Brain pericyte (primary cell): ENCODE measurements around the gene RNASE8.

ENCODE experiments used
- DNase-seq: peaks from one replicate; pipeline ENCODE4 v3.0.0-alpha.2; 2012; ENCODE audit warnings: low read depth, low spot score

The RNASE8 gene

DNA sequence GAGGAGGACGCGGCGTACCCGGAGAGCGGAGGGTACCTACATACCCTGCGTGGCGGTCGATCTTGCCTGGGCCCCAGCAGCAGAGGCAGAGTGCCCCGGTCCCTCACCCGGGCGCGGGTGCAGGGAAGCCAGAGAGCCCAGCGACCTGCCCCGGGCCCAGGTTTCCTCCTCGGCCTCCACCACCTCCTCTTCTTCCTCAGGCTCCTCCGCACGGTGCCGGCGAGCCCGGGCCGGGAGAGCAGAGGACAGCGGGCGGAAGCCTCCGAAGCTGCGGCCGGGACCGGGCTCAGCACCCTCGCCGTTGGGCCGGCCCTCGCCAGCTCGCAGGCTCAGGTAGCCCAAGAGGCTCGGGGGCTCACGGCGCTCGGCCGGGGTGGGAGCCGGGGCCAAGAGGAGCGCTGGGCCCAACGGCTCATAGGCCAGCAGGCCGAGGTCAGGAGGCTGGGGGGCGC, 34.2 kb downstream of the RNASE8 start:
- DNase-seq = no peak

DNA sequence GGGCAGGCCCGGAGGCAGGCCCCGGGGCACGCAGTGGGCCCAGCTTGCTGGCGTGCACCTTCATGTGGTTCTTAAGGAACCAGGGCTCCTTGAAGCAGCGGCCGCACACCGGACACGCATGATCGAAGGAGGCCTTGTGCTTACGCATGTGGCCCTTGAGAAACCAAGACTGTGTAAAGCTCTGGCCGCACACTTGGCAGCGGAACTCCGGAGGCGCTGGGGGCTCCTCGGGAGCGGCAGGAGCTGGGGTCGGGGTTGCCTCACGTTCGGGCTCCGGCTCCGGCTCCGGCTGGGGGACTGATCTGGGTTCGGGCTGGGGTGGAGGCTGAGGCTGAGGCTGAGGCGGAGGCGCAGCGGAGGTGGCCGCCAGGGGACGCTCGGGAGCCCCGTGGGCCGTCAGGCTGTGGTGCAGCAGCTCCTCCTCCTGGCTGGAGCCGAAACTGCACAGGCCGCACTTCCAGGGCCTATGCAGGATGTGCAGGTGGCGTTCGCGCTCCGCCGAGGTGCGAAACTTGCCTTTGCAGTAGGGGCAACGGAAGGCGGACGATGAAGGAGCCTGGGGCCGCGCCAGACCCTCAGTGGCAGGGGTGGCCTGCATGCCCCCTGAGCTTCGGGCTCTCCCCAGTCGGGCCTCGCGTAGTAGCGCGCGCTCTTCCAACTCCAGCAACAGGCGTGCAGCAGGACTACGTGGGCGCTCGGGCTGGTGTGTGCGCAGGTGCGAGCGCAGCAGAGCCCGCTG, 34.8 kb downstream of the RNASE8 start:
- DNase-seq = no peak

DNA sequence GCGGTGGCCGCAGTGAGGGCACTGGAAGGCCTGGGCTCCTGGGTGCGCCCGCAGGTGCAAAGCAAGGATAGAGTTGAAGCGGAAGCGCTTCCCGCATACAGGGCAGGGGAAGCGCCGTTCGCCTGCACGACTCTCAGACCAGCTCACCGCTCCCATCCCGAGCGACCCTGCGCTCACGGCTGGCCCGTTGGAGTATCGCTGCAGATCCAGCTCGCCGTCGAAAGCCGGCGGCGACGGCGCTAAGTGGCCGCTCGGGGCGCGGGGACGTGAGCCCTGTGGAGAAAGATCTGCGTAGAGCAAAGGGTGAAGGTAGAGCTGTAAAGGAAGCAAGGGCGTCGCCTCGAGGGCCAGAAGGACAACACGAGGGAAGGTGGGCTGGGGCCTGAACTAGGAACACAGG, 35.4 kb downstream of the RNASE8 start:
- no peak for DNase-seq

DNA sequence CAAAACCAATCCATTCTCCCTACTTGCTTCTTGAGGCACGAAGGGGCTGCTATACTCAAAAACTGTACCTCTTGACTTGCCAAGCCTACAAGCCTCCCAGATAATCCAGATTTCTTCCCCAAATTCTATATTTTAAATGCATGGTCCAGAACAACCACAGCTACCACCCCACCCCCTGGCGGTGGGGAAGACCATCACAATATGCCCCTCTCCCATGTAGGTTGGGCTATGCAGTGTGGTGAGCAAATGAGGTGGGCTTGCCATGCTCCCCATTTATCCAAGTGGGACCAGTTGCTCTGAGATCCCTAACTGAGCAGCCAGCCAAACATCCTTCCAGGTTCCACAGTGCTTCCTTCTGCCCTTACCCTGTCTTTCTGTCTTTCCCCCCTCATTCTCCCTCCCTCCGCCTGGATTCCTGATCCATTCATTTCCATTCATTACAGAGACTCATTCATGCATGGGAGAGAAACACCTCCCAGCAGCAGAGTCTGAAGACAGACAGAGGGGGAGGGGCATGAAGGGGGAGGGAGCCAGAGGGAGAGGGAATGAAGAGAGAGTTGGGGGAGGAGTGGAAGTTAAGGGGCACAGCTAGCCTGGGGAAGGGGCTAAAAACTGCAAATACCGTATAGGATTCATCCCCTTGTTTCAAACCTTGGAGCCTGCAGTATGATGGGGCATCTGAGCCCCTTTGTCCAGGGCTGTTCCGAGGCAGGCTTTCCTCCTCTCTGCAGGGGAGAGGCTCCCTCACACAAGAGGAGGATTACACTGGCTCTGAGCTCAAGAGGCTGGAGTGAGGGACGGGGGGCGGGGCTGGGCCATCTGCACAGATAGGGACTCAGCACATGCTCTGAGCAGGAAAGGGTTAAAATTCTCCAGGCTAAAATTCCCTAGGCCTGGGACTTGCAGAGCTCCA, 36.4 kb downstream of the RNASE8 start:
- DNase-seq = no peak

DNA sequence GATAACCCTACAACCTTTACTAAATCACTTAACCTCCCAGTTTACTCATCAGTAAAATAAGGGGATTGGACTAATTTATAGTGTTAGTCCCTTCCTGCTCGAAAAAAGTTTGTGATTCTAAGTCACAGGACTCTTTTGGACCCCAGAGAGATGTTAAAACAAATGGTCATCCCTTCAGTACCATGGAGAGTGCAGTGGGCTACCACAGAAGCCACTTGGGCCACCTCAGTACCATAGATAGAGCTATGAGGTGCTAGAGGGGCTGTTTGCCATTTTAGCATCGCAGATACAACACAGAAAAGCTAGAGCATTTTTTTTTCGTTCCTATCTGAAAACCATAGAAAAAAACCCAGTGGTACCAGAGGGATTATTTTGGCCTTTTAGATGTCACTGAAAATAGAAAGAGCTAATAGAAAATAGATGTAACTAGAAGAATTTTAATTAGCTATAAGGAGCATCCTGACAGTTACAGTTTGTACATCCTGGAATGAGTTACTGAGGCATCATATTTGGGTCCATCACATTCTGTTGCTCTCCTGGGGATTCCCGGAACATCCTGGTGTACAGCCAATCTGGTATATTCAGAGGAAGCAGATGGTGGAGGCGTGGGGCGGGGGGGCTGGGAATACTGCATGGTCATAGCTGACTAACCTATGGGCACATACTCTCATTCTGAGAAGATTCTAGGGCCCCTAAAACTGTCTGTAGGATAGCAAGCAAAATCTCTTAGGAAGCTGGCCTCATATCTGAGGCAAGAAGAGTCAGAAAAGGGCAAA, 38.0 kb downstream of the RNASE8 start:
- no peak for DNase-seq

DNA sequence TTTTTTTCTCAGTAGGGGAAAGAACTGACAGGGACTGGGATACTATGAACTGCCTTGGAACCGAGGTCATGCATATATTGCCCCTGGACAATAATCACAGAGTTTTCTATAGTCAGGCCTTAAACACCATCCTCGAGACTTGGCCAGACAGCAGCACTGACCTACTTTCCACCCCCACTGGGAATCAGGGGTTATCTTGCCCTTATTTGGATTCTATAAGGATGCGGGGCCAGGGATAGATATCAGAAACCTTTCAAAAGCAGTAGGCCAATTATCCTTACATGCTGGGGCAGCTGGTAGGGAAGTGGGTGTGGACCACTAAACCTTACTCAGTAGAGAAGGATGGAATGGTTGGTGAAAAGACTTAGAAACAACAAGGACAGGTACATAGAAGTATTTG, 38.8 kb downstream of the RNASE8 start:
- no peak for DNase-seq

DNA sequence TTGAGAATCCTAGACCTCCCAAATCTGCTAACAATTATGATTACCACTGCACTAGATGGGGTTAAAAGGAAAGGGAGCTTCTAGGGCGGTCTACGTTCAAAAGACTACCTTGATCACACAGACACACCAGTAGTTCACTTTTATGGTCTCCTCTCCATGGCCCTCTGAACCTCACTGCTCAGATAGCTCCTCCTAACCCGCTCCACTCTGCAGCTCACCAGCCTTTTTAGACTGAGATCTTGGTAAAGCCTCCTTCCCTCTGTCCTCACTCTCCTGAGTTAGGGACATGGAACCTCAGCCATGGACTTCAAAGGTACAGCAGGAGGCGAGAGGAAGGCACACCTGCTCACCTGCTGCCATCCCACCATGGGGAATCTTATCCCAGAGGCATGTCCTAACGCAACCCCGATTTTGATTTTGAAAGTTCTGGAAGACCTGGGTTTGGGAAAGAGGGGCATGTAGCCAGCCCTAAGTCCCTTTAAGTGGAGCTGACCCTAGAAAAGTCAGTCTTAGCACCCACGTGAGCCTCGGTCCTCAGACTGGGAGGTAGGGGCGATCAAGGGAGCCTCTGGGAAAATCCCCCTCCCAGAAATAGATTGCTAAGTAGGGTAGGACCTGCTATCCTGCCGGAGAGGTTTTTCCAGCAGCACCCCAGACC, 39.5 kb downstream of the RNASE8 start:
- DNase-seq = no peak

DNA sequence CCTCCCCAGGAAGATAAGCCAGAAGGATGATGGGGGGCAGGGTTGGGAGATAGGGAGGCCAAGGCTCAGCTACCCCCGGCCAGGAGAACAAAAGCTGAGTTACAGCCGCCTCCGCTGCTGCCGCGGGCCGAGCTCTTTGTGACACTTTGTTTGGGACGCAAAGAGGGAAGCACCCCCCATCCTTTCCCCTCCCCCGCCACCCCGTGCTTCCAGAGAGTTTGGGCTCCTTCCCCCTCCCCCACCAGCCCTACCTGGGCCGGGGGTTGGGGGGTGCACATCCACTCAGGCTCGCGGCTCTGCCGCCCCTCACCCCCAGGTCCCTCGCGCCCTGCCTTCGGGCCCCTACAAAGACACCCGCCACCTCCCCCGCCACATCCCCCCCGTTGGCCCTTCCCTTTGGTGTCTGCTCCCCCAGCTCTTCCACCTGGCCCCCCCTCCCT, 40.0 kb downstream of the RNASE8 start:
- DNase-seq = no peak

DNA sequence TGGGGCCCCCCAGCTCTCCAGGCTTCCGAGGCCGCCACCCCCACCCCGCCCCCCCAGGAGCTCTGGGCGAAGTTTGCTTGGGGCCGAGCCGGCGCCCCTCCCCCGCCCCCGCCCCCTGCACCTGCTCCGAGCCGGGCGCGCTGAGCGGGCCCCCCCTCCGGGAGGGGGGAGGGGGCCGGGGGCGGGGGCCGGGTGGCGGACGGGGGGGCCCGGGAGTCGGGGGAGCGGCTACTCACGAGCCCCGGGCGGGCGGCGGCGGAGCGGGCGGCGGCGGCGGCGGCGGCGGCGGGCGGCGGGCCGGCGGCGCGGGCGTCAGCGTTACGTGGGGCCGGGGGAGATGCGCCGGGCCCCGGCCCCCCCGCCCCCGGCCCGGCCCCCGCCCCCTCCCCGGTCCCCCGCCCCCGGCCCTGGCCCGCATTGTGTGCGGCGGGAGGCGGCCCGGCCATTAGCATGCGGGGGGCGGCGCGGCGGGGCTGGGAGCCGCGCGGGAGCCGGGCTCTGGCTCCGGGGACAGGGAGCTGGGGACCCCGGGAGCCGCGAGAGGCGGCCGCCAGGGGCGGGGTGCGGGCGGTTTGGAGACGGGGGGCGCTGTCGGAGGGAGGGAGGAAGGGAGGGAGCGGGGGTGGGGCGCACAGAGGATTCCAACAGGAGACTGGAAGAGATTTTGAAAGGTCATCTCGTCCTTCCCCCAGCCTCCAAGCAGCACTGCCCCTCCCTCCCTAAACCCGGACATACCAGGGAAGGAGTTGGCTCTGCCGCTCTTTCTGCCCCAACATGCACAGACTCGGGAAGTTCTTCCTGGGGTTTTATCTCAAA, 40.7 kb downstream of the RNASE8 start, which contains the start of gene ZNF219:
Gene ZNF219 (minus strand): TSS at position 580 of the 816 bp plus-strand sequence. CDS start 5,064 bp downstream, outside the sequence.
- DNase-seq = no peak

DNA sequence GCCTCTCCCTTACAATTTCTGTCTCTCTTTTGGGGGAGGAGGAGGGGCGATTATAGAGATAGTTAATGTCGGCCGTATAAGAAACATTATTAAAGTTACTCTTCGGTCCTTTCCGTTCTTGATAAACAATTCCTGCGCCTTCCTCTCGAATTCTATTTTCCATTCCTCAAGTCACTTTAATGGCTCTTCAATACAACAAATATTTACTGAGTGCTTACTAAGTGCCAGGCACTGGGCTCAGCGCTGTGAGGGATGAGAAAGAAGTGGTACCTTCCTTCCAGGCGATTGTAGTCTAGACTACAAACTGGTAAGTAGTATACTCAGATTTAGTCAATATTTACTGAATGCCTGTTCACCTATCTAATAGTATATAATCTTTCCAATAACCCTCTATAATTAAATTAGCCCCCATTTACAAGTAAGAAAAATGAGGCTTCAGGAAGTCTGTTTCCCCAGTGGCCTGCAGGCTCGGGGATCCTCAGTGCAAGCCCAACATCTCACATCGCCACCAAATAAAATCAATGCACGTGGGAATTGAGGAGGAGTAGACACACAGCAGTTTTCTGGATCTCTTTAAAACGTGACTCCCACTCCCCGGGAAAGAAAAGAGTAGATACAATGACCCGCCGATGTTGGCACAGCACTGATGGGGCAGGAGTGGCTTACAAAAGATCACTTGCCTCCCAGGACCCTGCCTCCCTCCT, 41.4 kb downstream of the RNASE8 start:
- no peak for DNase-seq

DNA sequence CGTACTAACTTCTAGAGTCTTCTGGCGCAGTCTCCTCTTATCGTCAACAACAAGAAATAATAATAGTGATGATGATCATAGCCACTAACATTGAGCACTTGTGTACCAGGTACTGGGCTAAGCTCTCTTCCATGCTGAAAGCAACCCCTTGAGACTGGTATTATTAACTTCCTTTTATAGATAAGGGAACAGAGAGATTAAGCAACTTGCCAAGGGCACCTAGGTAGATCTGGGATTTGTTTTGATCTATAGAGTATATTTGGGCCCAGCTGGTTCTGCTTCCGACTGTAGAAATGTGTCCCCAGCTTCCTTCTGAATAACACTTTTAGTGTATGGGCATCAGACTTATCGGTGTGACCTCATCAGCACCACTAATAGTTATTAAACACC, 42.0 kb downstream of the RNASE8 start:
- DNase-seq = no peak

DNA sequence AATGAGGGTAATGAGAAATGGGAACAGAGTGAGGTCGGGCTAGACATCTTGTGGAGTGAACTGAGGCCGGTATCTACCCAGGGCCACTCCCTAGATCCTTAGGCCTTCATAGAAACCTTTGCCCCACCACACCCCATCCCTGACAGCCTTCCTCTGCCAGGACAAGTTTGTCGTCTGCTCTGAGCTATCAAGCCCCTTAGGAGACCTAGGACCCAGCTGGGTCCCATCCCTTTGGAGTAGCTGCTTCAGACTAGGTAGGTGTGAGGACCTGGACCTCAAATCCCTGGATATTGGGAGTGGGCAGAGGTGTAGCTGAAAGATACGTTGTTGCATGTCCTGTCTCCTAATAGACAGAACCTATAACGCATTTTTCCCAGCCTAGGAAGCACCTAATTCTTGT, 43.3 kb downstream of the RNASE8 start, which contains the start of gene TMEM253:
Gene TMEM253 (plus strand): TSS at position 136 of the 400 bp plus-strand sequence. CDS start 278 bp downstream, outside the sequence.
- DNase-seq = no peak

DNA sequence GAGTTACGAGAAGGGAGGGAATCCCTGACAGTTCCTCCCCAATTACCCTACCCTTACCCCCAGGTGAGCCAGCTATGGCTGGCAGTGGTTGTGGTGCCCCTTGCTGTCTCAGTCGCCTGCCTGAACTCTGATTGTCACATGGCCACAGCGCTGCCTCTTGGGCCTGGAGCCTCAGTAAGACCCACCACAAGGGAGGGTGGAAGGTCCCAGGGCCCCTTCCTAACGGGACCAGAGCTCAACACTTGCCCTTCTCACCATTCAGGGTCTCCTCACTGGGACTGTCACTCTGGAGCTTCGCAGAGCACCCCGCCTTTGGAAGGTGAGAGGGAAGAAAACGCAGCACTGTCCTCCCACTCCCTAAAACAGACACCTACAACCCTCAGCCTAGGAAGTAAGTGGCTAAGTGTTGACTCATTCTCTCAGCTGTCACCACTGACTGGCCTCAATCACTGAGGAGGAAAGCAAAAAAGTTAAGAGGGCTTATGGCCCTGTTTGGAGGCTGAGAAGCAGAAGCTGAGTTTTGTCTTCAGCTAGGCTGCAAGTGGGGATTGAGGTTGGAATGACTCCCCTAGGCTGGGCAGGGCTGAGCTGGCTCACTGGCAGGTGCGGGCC, 44.3 kb downstream of the RNASE8 start:
- DNase-seq = no peak

DNA sequence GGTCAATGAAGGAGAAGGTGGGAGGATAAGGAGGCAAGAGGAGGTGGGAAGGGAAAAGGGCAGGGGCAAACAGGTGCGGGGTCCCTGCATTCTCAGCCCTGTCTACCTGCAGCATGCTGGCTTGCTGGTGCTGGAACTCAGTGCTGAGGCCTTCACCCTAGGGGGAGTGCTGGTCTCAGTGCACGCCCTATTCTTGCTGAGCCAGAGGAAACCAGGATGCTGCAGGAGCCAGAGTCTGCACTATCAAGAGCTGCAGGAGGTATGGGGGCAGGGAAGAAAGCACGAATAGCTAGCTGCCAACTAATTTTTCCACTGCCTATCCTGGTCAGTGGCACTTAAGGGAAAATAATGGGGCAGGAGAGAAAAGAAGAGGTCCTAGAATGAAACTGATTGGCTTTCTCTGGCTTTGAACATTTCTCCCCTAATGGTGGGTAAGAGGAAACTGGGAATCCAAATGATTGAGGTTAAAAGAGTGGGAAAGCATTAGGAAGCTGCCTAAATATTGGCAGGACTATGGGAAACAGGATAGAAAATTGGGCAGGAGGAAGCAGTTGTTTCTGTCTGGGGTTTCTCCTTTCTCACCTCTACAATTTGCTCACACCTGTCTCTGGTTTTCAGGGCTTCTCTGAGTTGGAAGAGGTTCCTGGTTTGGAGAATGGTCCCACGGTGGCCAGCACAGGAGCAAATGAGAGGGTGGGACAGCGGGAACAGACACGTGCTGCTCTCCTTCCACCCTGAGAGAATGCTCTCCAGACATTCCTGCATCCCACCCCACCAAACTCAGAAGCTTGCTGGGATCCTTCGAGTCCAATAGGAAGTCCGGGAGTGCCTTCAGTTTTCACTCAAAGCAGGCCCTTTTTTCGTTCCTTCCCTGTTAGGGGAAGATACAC, 45.1 kb downstream of the RNASE8 start:
- DNase-seq = no peak

DNA sequence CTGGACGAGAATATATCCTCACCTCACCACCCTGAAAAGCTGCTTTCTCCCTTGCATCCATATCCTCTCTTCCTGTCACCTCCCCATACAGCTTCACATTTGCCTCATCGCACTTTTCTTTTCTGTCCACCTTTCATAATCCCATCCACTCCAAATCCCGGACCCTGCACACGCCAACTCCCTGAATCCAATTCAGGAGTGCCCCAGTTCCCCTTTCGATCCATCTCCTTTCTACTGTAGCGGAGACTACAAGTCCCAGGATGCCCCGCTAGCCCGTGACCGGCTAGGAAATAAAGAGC, 45.7 kb downstream of the RNASE8 start:
- DNase-seq = no peak

DNA sequence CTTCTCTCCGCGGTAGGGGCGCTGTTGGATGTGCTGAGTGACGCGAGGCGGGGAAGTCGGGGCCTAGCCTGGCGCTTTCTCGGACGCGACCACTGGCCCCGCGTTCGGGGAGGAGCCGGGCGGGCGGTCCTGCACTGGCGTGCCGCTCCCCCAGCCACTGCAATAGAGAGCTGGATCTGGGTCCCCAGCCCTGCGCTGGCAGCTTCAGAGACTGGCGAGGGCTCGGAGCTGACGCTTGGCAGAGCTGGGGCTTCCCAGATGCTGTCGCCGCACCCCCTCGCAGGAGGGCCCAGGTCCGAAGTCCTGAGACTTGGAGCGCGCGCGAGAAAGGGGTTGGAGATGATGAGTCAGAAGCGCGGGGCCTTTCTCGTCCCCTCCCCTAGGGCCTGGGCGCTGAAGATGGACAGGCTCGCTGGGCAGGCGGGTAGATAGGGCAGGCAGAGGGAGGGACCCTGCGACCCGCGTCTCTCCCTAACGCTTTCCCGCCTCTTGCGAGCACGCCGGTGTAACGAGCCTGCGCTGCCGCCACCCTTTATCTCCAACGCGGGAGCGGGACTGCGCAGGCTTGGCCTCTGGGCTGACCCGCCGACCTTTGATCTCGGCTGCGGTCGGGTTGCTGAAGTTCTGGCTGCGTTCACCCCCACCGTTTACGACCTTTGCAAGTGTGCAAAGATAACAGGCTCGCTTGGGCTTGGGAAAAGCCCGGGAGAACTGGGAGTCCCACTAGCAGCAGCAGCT, 46.3 kb downstream of the RNASE8 start:
- DNase-seq = peak; percentile 90

DNA sequence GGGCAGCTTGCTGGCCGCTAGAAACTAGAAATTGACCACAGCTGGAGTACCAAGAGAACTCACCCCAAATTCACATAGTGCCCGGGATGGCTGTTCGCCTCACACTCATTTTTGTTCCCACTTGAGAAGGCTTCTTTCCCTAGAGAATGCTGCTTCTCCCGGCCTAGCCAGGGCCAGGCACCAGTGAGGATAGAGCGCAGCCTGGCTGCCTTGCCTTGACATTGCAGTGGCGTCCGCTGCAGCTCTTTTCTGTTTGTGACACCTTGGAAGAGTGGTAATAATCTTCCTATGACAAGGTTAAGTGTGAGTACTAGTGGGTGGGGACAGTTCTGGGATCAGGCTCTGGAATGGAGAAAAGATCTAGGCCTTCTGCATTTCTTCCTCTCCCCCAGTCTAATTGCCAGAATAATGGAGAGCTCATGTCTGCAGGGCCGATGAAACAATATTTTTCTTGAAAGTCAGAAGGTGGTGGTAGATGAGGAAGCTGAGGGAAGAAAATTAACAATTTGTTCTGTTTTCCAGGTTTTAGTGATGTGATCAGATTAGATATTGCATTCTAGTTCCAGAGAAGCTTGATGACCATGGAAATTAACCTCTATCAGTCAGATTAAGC, 46.9 kb downstream of the RNASE8 start:
- DNase-seq = peak; percentile 56
